MM.1S (cell line): ENCODE results near the gene ZBTB44.

Source experiments
- DNase-seq: peaks from one replicate; pipeline ENCODE4 v3.0.0-alpha.2; 2015
- H2AFZ ChIP-seq: fragments of 300-600 bp; sonication (generic); 2 replicates; pipeline ENCODE4 v1.6.0; 2016; ENCODE audit warnings: antibody characterized with exemption, low read length
- H3F3A ChIP-seq: fragments of 300-600 bp; sonication (generic); 2 replicates; pipeline ENCODE4 v1.6.1; 2016; ENCODE audit warnings: mild to moderate bottlenecking, antibody characterized with exemption, low read length, moderate library complexity, mixed read lengths; ENCODE audit not compliant: insufficient read depth
- H3K27ac ChIP-seq: fragments of 300-600 bp; sonication (generic); 2 replicates; pipeline ENCODE4 v1.5.1; 2016; ENCODE audit warnings: mild to moderate bottlenecking, low read length
- H3K27me3 ChIP-seq: fragments of 300-600 bp; sonication (generic); replicated peaks from 2 replicates; pipeline ENCODE4 v1.6.0; 2016; ENCODE audit warnings: low read length; ENCODE audit not compliant: insufficient read depth
- H3K36me3 ChIP-seq: fragments of 300-600 bp; sonication (generic); replicated peaks from 2 replicates; pipeline ENCODE4 v1.6.1; 2016; ENCODE audit warnings: mild to moderate bottlenecking, low read length, mixed read lengths; ENCODE audit not compliant: insufficient read depth
- H3K4me1 ChIP-seq: fragments of 300-600 bp; sonication (generic); 2 replicates; pipeline ENCODE4 v1.6.1; 2016; ENCODE audit warnings: low read length, mixed read lengths
- H3K4me2 ChIP-seq: fragments of 300-600 bp; sonication (generic); 2 replicates; pipeline ENCODE4 v1.6.0; 2016; ENCODE audit warnings: low read depth, low read length
- H3K4me3 ChIP-seq: fragments of 300-600 bp; sonication (generic); 2 replicates; pipeline ENCODE4 v1.5.1; 2016; ENCODE audit warnings: low read length, mixed read lengths
- H3K79me2 ChIP-seq: fragments of 300-600 bp; sonication (generic); 2 replicates; pipeline ENCODE4 v1.6.1; 2016; ENCODE audit warnings: mixed run types, low read length, mixed read lengths
- H3K9ac ChIP-seq: fragments of 300-600 bp; sonication (generic); 2 replicates; pipeline ENCODE4 v1.6.1; 2016; ENCODE audit warnings: low read length, mixed read lengths
- H3K9me2 ChIP-seq: fragments of 300-600 bp; sonication (generic); replicated peaks from 2 replicates; pipeline ENCODE4 v1.6.1; 2016; ENCODE audit warnings: mild to moderate bottlenecking, low read length, mixed read lengths; ENCODE audit not compliant: insufficient read depth
- H3K9me3 ChIP-seq: fragments of 300-600 bp; sonication (generic); replicated peaks from 2 replicates; pipeline ENCODE4 v1.6.1; 2016; ENCODE audit warnings: mild to moderate bottlenecking, low read length, mixed read lengths; ENCODE audit not compliant: insufficient read depth
- H4K20me1 ChIP-seq: fragments of 300-600 bp; sonication (generic); 2 replicates; pipeline ENCODE4 v1.6.1; 2016; ENCODE audit warnings: mild to moderate bottlenecking, low read length, moderate library complexity, mixed read lengths; ENCODE audit not compliant: insufficient read depth
- EZH2 ChIP-seq: fragments of 300-600 bp; sonication (generic); optimal IDR thresholded peaks from 2 replicates; pipeline ENCODE3; 2017; ENCODE audit warnings: low read depth, mild to moderate bottlenecking, antibody characterized with exemption, low read length, mixed read lengths
- EZH2phosphoT487 ChIP-seq: fragments of 300-600 bp; sonication (generic); IDR thresholded peaks from 2 replicates; pipeline ENCODE4 v1.6.1; 2018; ENCODE audit warnings: antibody characterized with exemption, low read length
- TF ChIP-seq, protein P1 (sequence below): fragments of 300-600 bp; sonication (generic); IDR thresholded peaks from 2 replicates; pipeline ENCODE4 v1.5.1; 2016; ENCODE audit warnings: antibody characterized with exemption, low read length, mixed read lengths

Gene ZBTB44

DNA sequence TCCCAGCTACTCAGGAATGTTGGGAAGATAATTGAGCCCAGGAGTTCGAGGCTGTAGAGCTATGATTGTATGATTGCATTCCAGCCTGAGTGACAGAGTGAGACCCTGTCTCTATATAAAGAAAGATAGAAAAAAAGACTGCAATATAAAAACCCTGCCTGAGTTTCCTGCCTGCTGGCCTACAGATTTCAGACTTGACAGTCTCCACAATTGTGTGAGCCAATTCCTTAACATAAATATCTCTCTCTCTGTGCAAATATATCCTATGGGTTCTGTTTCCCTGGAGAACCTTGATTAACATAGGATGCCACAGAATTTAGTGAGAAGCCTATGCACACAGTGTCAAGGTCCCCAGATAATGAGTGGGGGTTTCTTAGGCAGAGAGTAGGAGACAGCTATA is 32.5 kb upstream of the ZBTB44 start:
- H3K4me2 ChIP-seq = no peak overlapping the region
- H3F3A ChIP-seq = no peaks in the 10 kb centered on the region
- no peaks in the 10 kb centered on the region for H3K9me2 ChIP-seq
- no peaks in the 10 kb centered on the region for H3K9me3 ChIP-seq
- TF ChIP-seq, protein P1, sequence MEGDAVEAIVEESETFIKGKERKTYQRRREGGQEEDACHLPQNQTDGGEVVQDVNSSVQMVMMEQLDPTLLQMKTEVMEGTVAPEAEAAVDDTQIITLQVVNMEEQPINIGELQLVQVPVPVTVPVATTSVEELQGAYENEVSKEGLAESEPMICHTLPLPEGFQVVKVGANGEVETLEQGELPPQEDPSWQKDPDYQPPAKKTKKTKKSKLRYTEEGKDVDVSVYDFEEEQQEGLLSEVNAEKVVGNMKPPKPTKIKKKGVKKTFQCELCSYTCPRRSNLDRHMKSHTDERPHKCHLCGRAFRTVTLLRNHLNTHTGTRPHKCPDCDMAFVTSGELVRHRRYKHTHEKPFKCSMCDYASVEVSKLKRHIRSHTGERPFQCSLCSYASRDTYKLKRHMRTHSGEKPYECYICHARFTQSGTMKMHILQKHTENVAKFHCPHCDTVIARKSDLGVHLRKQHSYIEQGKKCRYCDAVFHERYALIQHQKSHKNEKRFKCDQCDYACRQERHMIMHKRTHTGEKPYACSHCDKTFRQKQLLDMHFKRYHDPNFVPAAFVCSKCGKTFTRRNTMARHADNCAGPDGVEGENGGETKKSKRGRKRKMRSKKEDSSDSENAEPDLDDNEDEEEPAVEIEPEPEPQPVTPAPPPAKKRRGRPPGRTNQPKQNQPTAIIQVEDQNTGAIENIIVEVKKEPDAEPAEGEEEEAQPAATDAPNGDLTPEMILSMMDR = no peak
- H4K20me1 ChIP-seq = no peaks in the 10 kb centered on the region
- no peaks in the 10 kb centered on the region for H3K27me3 ChIP-seq
- no peak overlapping the region for H2AFZ ChIP-seq
- no peak overlapping the region for H3K27ac ChIP-seq
- DNase-seq = no peak
- no peaks in the 10 kb centered on the region for H3K79me2 ChIP-seq
- H3K4me1 ChIP-seq = no peaks in the 10 kb centered on the region
- H3K9ac ChIP-seq = no peak overlapping the region
- H3K36me3 ChIP-seq = no peaks in the 10 kb centered on the region
- no peak overlapping the region for H3K4me3 ChIP-seq

DNA sequence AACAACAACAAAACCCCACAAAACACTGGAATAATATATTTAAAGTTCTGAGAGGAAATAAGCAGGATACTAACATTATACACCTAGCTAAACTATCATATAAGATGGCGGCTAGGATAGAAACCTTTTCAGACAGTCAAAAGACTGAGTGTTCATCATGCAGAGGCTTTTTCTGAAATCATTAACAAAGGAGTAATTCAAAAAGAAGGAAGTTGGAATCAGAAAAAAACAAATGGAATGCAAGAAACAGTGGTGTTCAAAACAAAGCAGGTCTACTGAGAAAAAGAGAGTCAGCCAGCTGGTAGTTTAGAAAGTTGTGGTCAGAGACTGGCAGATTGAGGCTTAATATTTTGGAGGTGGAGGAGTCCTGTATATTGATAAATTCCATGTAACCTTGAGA is 30.1 kb upstream of the ZBTB44 start:
- Histone ChIP-seq H2AFZ (no peak overlapping the region), H3K9me3 (no peaks in the 10 kb centered on the region), H3K4me2 (no peak overlapping the region)

DNA sequence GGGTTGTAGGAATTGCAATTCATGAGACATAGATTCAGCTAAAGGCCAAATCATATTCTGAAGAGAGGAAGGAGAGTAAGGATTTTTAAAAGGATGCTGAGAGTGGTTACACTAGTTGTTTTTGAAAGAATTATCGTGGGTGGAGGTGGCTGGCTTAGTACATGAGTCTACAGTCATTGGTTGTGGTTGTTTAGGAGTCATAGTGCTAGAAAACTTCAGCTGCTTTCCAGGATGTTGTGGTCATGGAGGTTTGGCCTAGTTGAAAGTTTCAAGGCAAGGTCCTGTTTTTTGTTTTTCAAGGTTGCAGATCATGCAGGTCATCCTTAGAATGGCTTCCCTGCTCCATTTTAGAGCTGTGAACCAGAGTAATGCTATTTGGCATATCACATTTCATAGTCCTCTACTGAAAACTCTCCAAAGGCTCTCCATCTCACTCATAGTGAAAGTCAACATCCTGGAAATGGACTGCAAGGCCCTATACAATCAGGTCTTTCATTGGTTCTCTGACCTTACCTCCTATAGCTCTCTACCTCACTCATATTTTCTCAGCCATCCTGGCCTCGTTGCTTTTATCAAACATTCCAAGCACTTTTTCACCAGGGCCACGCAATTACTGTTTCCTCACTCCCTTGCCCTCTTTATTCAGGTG is 26.1 kb upstream of the ZBTB44 start:
- Histone ChIP-seq H4K20me1 (no peaks in the 10 kb centered on the region), H3K4me3 (no peak overlapping the region), H3F3A (no peaks in the 10 kb centered on the region), H3K9ac (no peak overlapping the region), H3K4me1 (no peaks in the 10 kb centered on the region), H2AFZ (no peak overlapping the region), H3K27me3 (no peaks in the 10 kb centered on the region), H3K9me2 (no peaks in the 10 kb centered on the region), H3K36me3 (no peaks in the 10 kb centered on the region), H3K4me2 (no peak overlapping the region), H3K79me2 (no peaks in the 10 kb centered on the region), H3K9me3 (no peaks in the 10 kb centered on the region), H3K27ac (no peak overlapping the region)
- no peak for TF ChIP-seq EZH2
- TF ChIP-seq, protein P1 = no peak
- no peak for TF ChIP-seq EZH2phosphoT487
- DNase-seq = no peak

More for the DNA sequence above, 30.1 kb upstream of the ZBTB44 start:
- Histone ChIP-seq H3K4me3 (no peak overlapping the region), H3K79me2 (no peaks in the 10 kb centered on the region), H3K27ac (no peak overlapping the region), H4K20me1 (no peaks in the 10 kb centered on the region), H3F3A (no peaks in the 10 kb centered on the region), H3K27me3 (no peaks in the 10 kb centered on the region), H3K9me2 (no peaks in the 10 kb centered on the region), H3K4me1 (no peaks in the 10 kb centered on the region), H3K36me3 (no peaks in the 10 kb centered on the region), H3K9ac (no peak overlapping the region)
- no peak for DNase-seq
- TF ChIP-seq EZH2 (no peak), EZH2phosphoT487 (no peak)
- TF ChIP-seq, protein P1 = no peak
